Measurements from ENCODE around the gene PLA2G4F. TPM values are rescaled to one million over a fixed set of nuclear protein-coding genes. Genes with fewer than 3 reads are reported as not detected.

The PLA2G4F gene
- total RNA-seq, 1 experiment from 2014 or later: not detected

- WGBS (ENCODE audit: extremely low coverage, insufficient read length, low lambda C conversion rate): no CpG with 5 or more reads among the region's 7 CpGs
- no peak for DNase-seq
- no peak overlapping the region for H3K27ac ChIP-seq (ENCODE audit: insufficient read length, low read depth, low read length)
Observed at GRCh38 chr15:42160136-42160535, 3.7 kb upstream of the PLA2G4F start.

More at GRCh38 chr15:42160136-42160535, 3.7 kb upstream of the PLA2G4F start:
- H3K9me3 Mint-ChIP-seq: no peaks in the 10 kb centered on the region
- peaks cover 11 to 66% (median 47%) of the 10 kb centered on the region in 3 experiments for H3K36me3 Mint-ChIP-seq (ENCODE audit: insufficient read depth in 1 of 3, low read depth in 3 of 3)
- H3K18ac ChIP-seq (ENCODE audit: insufficient read length, low read depth, low read length): no peak overlapping the region
- no peak overlapping the region for H2BK20ac ChIP-seq (ENCODE audit: low read depth, low read length, poor library complexity, severe bottlenecking)
- no peaks in the 10 kb centered on the region for H3K9me3 ChIP-seq (ENCODE audit: control insufficient read depth, low read depth, low read length)
- H2AFZ ChIP-seq (ENCODE audit: low read length): no peak overlapping the region
- no peak overlapping the region for H4K91ac ChIP-seq (ENCODE audit: insufficient read length, low read depth, low read length)
- H3K9ac ChIP-seq (ENCODE audit: extremely low read depth, insufficient read length, low read length): no peak overlapping the region
- no peak overlapping the region for H4K5ac ChIP-seq (ENCODE audit: insufficient read length, low read depth, low read length)
- no peaks in the 10 kb centered on the region; the same call in 1 of the 2 replicates for H3K27me3 Mint-ChIP-seq (ENCODE audit: low read depth)
- no peak for TF ChIP-seq CTCF (conservative IDR thresholded peaks at IDR 0.05)
- no peak overlapping the region for H2BK5ac ChIP-seq (ENCODE audit: insufficient read length, low read length)
- no peaks in the 10 kb centered on the region for H3K27me3 ChIP-seq (ENCODE audit: insufficient read depth, low read length)
- no peak overlapping the region for H3K56ac ChIP-seq (ENCODE audit: insufficient read length, low read depth, low read length)
- no peaks in the 10 kb centered on the region for H4K20me1 ChIP-seq (ENCODE audit: control insufficient read depth, insufficient read depth, insufficient read length)
- H4K8ac ChIP-seq (replicated peaks; ENCODE audit: insufficient read length, low read depth, low read length): no peak overlapping the region
- H3T11ph ChIP-seq (ENCODE audit: low read length): no peak overlapping the region
- no peak overlapping the region for H2BK120ac ChIP-seq (ENCODE audit: low read depth, low read length, poor library complexity, severe bottlenecking)
- H2AK5ac ChIP-seq (ENCODE audit: insufficient read length, low read length): no peak overlapping the region
- no peak overlapping the region for H3K4me2 ChIP-seq (ENCODE audit: insufficient read depth, insufficient read length, low read length)
- peaks cover 3 to 5% of the 10 kb centered on the region in 2 experiments; a peak in 3 of 4 replicates for H3K4me1 Mint-ChIP-seq
- H3K79me1 ChIP-seq (ENCODE audit: insufficient read depth, low read depth, low read length, poor library complexity, severe bottlenecking): no peaks in the 10 kb centered on the region
- no peak overlapping the region for H3K14ac ChIP-seq (ENCODE audit: insufficient read depth, low read length)
- H2BK15ac ChIP-seq (ENCODE audit: low read depth, low read length): no peak overlapping the region
- H3K23ac ChIP-seq (ENCODE audit: insufficient read length, low read depth, low read length): no peak overlapping the region
- no peak overlapping the region for H2BK12ac ChIP-seq (ENCODE audit: insufficient read length, low read depth, low read length)
- no peaks in the 10 kb centered on the region for H3K4me1 ChIP-seq (ENCODE audit: insufficient read depth, low read length)
- H3K79me2 ChIP-seq (ENCODE audit: insufficient read depth, low read length): no peaks in the 10 kb centered on the region
- no peak overlapping the region for H3K4ac ChIP-seq (ENCODE audit: low read depth, low read length)
- H3K23me2 ChIP-seq (ENCODE audit: insufficient read length, low read depth, low read length, poor library complexity, severe bottlenecking): no peaks in the 10 kb centered on the region
- H3K4me3 Mint-ChIP-seq: no peak overlapping the region
- no peak overlapping the region; a peak in 1 of 7 replicates for H3K27ac Mint-ChIP-seq
